C4-2B (cell line): Measurements from ENCODE around the gene FLT1.

ENCODE experiments used
- ZFX ChIP-seq: fragments of 450-650 bp; IDR thresholded peaks from 2 replicates; pipeline ENCODE4 v1.6.1; 2017
- TF ChIP-seq, protein P1 (sequence below): fragments of 450-650 bp; conservative IDR thresholded peaks from 2 replicates; pipeline ENCODE4 v1.5.1; 2017; ENCODE audit warnings: mild to moderate bottlenecking

DNA sequence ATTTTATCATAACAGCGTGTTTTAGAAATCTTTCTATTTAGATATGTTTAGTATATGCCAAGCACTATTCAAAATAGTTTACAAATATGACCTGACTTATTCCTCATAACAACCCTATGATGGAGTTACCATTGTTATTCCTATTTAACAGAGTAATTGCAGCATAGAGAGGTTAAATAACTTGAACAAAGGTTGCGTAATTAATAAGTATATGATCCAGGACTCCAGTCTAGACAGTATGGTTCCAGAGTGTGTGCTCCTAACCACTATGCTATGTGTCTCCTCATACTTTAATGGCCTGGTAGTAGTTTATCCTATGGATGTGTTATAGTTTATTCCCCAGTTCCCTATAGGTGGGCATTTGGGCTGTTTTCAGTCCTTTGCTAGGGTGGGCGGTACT is 211.3 kb downstream of the FLT1 start:
- TF ChIP-seq, protein P1, sequence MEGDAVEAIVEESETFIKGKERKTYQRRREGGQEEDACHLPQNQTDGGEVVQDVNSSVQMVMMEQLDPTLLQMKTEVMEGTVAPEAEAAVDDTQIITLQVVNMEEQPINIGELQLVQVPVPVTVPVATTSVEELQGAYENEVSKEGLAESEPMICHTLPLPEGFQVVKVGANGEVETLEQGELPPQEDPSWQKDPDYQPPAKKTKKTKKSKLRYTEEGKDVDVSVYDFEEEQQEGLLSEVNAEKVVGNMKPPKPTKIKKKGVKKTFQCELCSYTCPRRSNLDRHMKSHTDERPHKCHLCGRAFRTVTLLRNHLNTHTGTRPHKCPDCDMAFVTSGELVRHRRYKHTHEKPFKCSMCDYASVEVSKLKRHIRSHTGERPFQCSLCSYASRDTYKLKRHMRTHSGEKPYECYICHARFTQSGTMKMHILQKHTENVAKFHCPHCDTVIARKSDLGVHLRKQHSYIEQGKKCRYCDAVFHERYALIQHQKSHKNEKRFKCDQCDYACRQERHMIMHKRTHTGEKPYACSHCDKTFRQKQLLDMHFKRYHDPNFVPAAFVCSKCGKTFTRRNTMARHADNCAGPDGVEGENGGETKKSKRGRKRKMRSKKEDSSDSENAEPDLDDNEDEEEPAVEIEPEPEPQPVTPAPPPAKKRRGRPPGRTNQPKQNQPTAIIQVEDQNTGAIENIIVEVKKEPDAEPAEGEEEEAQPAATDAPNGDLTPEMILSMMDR, result no peak
- TF ChIP-seq ZFX, result no peak
